Inflammatory macrophage treated with lipopolysaccharide for 1 hour (primary cell): ENCODE data around the gene ATR.

Experiments used
- DNase-seq, 2 donors: peaks; one replicate each; pipeline ENCODE4 v3.0.0-alpha.2; 2020 to 2022

The ATR gene

GRCh38 chr3:142507241-142507640 is 71.3 kb downstream of the ATR start:
- no peak for DNase-seq

- DNase-seq: no peak
Measured at GRCh38 chr3:142502187-142502985, 76.1 kb downstream of the ATR start.

GRCh38 chr3:142501004-142501926 is 77.3 kb downstream of the ATR start:
- DNase-seq: no peak

- DNase-seq: no peak
Measured at GRCh38 chr3:142500211-142500610, 78.3 kb downstream of the ATR start.

- no peak for DNase-seq
Measured at GRCh38 chr3:142498397-142499180, 79.9 kb downstream of the ATR start.

GRCh38 chr3:142497729-142498128 is 80.8 kb downstream of the ATR start:
- no peak for DNase-seq

GRCh38 chr3:142495103-142495502 is 83.4 kb downstream of the ATR start:
- DNase-seq: no peak

GRCh38 chr3:142492184-142492583 is 86.3 kb downstream of the ATR start:
- no peak for DNase-seq

GRCh38 chr3:142489572-142490323 is 88.8 kb downstream of the ATR start:
- no peak for DNase-seq

GRCh38 chr3:142484912-142485435 is 93.6 kb downstream of the ATR start:
- DNase-seq: no peak

GRCh38 chr3:142481196-142481595 is 97.3 kb downstream of the ATR start:
- no peak for DNase-seq

- no peak for DNase-seq
Measured at GRCh38 chr3:142470826-142471225, 107.7 kb downstream of the ATR start.

GRCh38 chr3:142468456-142468855 is 110.1 kb downstream of the ATR start:
- DNase-seq: no peak

GRCh38 chr3:142467768-142468167 is 110.8 kb downstream of the ATR start:
- DNase-seq: no peak

- DNase-seq: peak; percentile 6 to 11
Measured at GRCh38 chr3:142460689-142461088, 117.8 kb downstream of the ATR start.

GRCh38 chr3:142459929-142460328 is 118.6 kb downstream of the ATR start:
- DNase-seq: peak; percentile 24 to 28

GRCh38 chr3:142459096-142459495 is 119.4 kb downstream of the ATR start:
- no peak for DNase-seq

GRCh38 chr3:142450881-142451280 is 127.7 kb downstream of the ATR start:
- DNase-seq: no peak

GRCh38 chr3:142450189-142450588 is 128.3 kb downstream of the ATR start:
- no peak for DNase-seq

- DNase-seq: peak; percentile 95 to 98
Measured at GRCh38 chr3:142447852-142448823, 130.4 kb downstream of the ATR start, which contains the start of gene XRN1. XRN1 (minus strand) TSS chr3:142448037; CDS start chr3:142447944, 93 bp downstream.
